HG02938 (cell line): Measurements from ENCODE around the gene FGD5.

ENCODE experiments used
- ATAC-seq: cut with Tn5 transposase; IDR thresholded peaks from one replicate; pipeline ENCODE4 v1.9.1; 2021; ENCODE audit warnings: mild to moderate bottlenecking, moderate library complexity; ENCODE audit not compliant: unreplicated experiment

Gene FGD5

DNA sequence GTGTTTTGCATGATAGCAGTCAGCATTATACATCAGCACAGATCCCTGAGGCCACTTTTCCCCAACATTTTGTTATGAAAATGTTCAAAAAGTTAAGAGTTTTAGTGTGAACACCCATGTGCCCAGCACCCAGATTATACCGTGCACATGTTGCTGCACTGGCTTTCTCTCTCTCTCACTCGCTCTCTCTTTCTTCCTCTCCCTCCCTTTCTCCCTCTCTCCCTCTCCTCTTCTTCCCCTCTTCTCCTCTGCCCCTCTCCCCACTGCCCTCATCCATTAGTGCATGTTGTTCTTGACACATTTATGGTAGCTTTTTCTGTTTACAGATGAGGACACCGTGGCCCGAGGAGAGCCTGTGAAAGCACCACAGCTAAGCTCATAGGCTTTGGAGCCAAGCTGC lies 7.3 kb downstream of the FGD5 start:
- no peak for ATAC-seq

DNA sequence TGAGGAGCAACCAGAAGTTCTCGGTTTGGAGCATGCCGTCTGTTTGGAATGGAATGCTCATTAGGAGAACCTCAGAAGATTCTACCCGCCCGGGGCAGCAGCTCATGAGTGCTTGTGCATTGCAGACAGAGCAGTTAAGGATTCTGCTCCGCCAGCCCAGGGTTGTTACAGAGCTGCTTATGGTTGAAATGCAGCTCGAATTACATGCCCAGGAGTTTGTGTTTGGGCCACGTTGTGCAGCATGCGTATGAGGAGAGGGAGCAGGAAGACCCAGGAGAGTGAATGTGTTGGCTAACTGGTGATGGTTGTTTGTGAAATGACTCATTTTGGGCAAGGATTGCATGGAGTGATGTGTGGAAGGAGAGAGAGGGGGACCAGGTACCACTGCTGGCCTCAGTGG lies 9.0 kb downstream of the FGD5 start:
- ATAC-seq = no peak

DNA sequence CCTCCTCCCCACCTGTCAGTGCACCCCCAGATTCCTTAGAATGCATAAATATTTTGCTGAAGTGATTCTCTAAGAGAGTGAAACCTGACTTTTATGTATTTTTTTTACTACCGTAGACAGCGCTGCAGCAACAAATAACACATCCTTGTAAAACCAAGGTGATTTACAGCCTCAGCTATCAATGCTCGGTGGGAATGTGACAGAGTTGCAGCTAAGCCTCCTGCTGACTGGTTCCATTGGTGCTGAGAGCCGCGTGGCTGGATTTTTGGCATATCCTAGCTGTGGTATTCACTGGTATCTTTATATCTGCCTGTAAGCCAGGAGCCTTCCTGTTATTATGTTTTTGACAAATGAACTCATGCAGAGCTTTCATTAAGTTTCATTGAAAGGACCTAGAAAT lies 11.0 kb downstream of the FGD5 start:
- no peak for ATAC-seq

GRCh38 chr3:14831916-14832450 lies 13.2 kb downstream of the FGD5 start:
- no peak for ATAC-seq

DNA sequence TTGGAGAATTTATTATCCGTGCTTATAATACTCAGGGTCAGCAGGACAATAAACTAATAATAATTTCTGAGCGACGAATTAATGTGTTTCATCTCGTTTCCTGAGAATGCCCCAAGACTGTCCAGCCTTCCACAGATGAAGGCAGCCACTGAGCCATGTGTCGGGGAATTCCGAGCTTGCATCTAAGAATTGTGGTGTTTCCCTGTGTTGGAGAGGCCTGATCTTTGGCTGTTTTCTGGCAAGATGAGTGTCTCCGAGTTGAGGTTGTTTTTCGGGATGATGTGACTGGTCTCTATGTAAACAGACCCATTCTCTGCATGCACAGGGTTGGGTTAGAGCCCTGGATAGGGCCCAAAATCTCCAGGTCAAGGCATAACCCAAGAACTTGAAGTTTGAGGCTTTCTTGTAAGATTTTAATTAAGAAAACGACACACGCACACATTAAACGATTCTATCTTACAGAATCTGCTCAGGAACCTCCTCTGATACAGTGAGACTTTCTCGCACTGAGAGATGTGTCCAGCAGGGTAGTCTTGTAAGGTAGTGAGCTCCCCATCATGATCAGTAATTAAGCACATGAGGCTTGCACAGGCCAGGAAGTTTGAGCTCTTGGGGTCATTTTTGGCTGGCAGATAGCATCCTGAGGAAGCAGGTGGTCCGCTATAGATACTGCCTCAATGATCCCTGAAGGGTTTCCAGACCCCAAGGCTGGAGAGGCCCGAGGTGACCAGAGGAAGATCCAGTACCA lies 14.4 kb downstream of the FGD5 start:
- no peak for ATAC-seq

DNA sequence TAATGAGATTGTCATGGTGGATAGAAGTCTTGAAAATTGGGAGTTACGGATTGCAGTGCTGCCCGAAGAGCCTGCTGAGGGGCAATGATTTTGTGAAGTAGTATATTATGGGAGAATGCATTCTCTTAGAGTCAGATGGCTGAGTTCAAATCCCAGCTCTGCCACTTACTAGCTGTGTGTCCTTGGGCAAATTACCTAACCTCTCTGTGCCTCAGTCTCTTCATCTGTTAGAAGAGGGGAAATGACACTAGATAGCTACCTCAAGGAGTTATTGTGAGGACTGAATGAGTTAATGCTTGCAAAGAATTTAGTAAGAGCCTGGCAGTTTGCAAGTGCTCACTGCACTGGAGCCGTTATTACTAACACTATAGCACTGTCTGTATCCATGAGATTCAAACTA lies 15.4 kb downstream of the FGD5 start:
- no peak for ATAC-seq

DNA sequence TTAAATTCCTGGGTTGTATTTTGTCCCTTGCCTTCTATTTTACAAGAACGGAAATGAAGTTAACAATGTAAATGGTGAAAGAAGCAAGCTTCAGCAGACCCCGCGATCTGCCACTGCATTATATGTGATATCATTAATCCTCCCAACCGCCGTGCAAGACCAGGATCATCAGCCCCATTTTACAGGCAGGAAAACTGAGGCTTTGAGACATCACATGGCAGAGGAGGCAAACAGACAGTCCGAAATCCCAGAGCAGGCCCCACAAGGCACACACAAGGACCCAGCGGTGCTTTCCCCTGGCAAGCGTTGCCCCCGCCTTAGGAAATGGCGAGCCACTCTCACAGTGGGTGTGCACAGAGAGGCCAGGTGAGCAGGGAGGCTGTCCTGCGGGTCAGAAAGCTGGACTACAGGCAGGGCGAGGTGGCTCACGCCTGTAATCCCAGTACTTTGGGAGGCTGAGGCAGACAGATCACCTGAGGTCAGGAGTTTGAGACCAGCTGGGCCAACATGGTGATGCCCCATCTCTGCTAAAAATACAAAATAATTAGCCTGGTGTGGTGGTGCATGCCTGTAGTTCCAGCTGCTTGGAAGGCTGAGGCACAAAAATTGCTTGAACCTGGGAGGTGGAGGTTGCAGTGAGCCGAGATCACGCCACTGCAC lies 16.2 kb downstream of the FGD5 start:
- ATAC-seq = no peak

GRCh38 chr3:14836049-14836468 lies 17.3 kb downstream of the FGD5 start:
- no peak for ATAC-seq

DNA sequence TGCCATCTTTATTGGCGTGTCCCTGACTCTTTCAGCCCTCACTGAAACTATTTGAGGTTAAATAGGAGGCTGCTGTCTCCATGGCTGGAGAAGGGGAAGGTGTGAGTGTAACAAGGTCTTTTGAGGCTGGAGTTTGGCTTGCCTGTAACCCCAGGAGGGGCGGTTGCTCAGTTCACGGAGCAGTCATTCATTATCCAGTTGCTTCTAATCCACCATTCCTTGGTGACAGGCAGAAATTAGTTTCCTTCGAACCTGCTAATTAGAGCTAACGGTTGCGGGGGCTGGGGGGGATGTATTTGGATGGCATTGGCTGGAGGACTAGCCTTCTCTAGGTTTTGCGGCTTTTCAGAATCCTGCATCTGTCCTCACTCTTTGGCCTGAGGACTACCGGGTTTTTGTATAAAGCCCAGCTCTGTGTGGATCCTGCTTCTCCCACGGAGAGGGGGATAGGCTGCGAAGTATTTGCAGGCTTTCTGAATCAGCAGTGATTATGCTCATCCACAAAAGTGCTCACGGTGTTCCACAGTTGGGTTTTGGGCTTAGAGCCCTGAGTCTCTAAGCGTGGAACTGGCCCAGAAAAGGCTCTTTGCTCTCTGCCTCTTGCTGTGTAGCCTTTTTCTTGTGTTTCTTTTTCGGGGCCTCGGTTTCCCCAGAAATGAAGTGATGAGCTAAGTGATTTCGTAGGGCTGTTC lies 18.6 kb downstream of the FGD5 start:
- ATAC-seq = no peak

GRCh38 chr3:14837878-14838258 lies 19.1 kb downstream of the FGD5 start:
- no peak for ATAC-seq

DNA sequence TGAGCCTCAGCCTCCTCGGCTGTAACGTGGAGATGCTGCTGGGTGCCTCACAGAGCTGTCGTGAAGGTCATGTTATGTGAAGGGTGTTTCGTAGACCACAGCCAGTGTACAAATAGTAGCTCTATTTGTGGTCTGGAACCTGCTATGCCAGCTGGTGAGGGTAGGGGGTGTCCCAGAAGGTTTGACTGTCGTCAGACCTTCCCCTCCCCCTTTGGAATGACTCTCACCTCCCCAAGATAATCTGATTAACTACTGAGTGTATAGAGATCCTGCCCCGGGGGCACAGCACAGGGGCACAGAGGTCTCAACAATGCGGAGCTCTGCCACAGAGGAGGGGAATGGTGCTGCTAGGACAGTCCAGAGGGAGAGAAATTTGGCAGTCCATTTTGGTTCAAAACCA lies 20.5 kb downstream of the FGD5 start:
- no peak for ATAC-seq

- ATAC-seq = no peak
These were observed 23.1 kb downstream of the FGD5 start for GRCh38 chr3:14841836-14842235.

DNA sequence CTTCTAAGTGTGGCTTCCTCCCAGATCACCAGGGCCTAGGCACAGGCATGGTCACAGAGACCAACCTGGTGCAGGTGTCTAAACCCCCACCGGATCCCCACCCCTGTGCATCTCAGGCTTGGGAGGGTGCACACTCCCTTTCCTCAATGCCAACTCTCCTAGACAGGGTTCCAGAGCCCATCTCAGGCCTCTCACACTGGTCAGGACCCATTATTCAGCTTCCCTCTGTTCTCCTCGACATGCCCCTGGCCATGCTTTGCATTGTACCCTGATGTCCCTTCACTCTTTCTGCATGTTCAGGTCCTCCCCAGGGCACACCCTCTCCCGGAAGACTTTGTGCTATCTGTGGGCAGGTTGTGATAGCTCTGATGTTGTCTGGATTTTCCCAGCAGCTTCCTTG lies 23.5 kb downstream of the FGD5 start:
- no peak for ATAC-seq

DNA sequence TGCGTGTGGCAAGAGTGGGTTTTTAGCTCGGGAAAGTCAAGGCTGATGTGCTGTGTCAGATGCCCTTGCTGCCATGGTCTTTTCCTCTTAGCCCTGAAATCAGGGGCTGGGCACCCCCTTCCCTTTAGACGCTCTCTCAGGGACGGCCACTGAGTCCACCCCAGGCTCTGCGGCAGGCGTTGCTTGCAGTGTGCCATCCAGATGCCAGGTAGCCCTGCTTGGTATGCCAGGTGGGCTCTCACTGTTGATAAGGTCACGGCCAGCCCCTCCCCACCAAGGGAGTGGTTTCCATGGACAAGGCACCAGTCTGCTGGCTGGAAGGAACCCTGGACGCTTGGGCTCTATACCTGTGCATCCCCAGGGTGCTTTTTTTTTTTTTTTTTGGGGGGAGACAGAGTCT lies 24.6 kb downstream of the FGD5 start:
- ATAC-seq = no peak

- no peak for ATAC-seq
These were observed 25.8 kb downstream of the FGD5 start for GRCh38 chr3:14844386-14845170.

DNA sequence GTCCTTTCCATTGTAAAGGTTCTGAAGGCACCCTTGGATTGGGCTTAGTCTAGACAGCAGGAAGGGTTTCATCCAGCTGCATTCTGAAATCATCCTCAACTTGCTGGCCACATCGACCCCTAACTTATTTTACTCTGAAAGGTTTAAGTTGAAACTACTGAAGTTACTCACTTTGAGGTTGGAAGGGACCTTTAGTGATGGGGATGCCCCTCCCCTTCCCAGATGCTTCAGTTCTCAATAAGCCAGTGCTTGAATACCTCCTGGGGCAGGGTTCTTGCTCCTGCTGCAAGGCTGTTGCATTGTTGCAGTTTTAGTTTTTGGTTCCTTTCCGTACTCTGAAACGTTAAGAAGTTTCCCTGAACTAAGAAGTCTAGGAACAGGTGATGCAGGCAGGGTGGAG lies 26.4 kb downstream of the FGD5 start:
- ATAC-seq = no peak

DNA sequence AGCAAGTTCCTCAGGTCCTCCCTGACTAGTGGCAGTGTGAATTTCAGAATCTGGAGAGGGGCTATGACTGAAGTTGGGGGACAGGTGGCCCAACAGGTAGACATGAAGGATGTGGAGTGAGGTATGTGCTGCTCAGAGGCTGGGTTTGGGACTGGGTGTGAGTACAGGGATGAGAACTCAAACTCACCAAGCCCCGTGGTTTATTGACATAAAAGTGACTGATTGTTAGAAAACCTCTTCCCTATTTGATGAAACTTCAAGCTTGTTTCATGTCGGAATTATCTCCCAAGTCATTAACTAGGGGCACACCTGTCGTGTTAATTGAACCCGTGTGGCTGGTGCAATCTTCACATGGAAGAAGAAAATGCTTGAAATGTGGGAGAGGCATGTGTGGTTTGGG lies 27.1 kb downstream of the FGD5 start:
- ATAC-seq = no peak

GRCh38 chr3:14846226-14846880 lies 27.6 kb downstream of the FGD5 start:
- ATAC-seq = no peak

DNA sequence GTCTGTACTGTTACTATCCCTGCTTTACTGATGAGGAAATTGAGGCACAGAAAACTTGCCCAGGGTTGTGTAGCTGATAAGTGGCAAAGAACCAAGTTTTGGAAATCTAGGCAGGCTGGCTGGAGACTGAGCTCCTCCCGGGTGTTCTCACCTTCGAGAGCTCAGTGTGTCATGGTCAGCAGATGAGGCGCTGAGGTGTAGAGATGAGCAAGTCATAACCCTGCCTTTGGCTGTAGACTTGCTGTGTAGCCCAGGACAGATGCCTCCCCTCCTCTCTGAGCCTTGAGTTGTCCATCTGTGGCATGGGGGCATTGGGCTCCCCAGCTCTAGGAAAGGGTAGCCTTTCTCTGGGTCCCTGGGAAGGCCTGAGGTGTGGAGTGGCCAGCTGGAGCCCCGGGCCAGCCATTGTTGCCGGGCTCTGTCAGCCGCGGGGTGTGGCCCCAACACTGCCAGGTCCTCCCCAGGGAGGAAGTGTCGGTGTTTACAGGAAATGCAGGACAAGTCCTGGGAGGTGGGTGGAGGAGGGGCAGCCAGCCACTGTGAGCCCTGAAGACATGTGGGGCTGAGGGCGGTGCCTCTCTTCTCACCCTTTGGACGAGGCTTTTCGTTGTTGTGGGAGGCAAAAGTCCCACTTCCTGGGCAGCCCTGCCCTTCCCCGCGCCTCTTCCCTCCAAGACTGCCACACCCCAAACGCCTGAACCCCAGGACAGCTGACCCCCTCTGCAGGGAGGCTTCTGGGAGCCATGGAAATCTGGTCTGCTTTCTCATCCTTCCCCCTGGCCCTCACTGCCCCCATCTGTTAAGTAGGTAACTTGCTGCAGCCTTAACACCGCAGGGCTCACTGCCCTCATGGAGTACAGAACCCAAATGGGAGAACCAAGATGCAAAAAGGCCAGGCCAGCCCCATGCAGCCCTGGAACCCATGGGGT lies 29.1 kb downstream of the FGD5 start:
- no peak for ATAC-seq

GRCh38 chr3:14848906-14849305 lies 30.1 kb downstream of the FGD5 start:
- no peak for ATAC-seq
